SK-N-MC (cell line): Measurements from ENCODE around the gene KRT71.

Experiments
- DNase-seq: peaks from one replicate; pipeline ENCODE4 v3.0.0-alpha.2; 2011; ENCODE audit warnings: low read depth, low spot score
- H3K27ac ChIP-seq: fragments of 200-600 bp; sonication (generic); 2 replicates; pipeline ENCODE4 v1.5.1; 2016; ENCODE audit warnings: mixed run types
- H3K36me3 ChIP-seq: fragments of 200-600 bp; sonication (generic); 2 replicates; pipeline ENCODE4 v1.6.1; 2017; ENCODE audit warnings: antibody characterized with exemption, low read length, mixed read lengths; ENCODE audit not compliant: insufficient read depth
- H3K4me3 ChIP-seq: fragments of 200-600 bp; sonication (generic); 2 replicates; pipeline ENCODE4 v1.5.1; 2016
- H3K9ac ChIP-seq: fragments of 200-600 bp; sonication (generic); 2 replicates; pipeline ENCODE4 v1.8.0; 2017; ENCODE audit warnings: mixed run types, mixed read lengths; ENCODE audit not compliant: insufficient read length
- H3K9me3 ChIP-seq: fragments of 200-600 bp; sonication (generic); 2 replicates; pipeline ENCODE4 v1.6.1; 2017; ENCODE audit warnings: low read depth, mild to moderate bottlenecking, antibody characterized with exemption, low read length, moderate library complexity, mixed read lengths
- EZH2 ChIP-seq: fragments of 200-600 bp; sonication (generic); IDR thresholded peaks from one replicate; pipeline ENCODE4 v1.6.1; 2017; ENCODE audit warnings: antibody characterized with exemption
- FOXP2 ChIP-seq: optimal IDR thresholded peaks from 2 replicates; pipeline ENCODE3; 2011; ENCODE audit warnings: mild to moderate bottlenecking, moderate library complexity; ENCODE audit not compliant: insufficient read depth; ENCODE audit errors: extremely low read length, control extremely low read depth
- POLR2AphosphoS5 ChIP-seq: IDR thresholded peaks from 2 replicates; pipeline ENCODE4 v1.6.1; 2012; ENCODE audit warnings: mild to moderate bottlenecking, low read depth, low read length, borderline replicate concordance

KRT71 gene

GRCh38 chr12:52530905-52531304 lies 22.0 kb downstream of the KRT71 start:
- no peak overlapping the region for H3K4me3 ChIP-seq
- no peak overlapping the region for H3K27ac ChIP-seq
- TF ChIP-seq EZH2 (no peak), FOXP2 (no peak), POLR2AphosphoS5 (no peak)
- H3K9me3 ChIP-seq: no peaks in the 10 kb centered on the region
- no peaks in the 10 kb centered on the region for H3K36me3 ChIP-seq
- DNase-seq: no peak
- H3K9ac ChIP-seq: no peak overlapping the region

GRCh38 chr12:52530366-52530765 lies 22.6 kb downstream of the KRT71 start:
- Histone ChIP-seq H3K36me3 (no peaks in the 10 kb centered on the region), H3K9ac (no peak overlapping the region), H3K9me3 (no peaks in the 10 kb centered on the region), H3K4me3 (no peak overlapping the region), H3K27ac (no peak overlapping the region)
- no peak for DNase-seq
- TF ChIP-seq FOXP2 (no peak), EZH2 (no peak), POLR2AphosphoS5 (no peak)

- DNase-seq: no peak
- H3K36me3 ChIP-seq: no peaks in the 10 kb centered on the region
- no peak overlapping the region for H3K4me3 ChIP-seq
- H3K27ac ChIP-seq: no peak overlapping the region
- TF ChIP-seq POLR2AphosphoS5: no peak
- H3K9ac ChIP-seq: no peak overlapping the region
- H3K9me3 ChIP-seq: no peaks in the 10 kb centered on the region
These were observed 23.1 kb downstream of the KRT71 start for GRCh38 chr12:52529846-52530245.

GRCh38 chr12:52529417-52529816 lies 23.5 kb downstream of the KRT71 start:
- TF ChIP-seq EZH2 (no peak), FOXP2 (no peak), POLR2AphosphoS5 (no peak)
- Histone ChIP-seq H3K9me3 (no peaks in the 10 kb centered on the region), H3K27ac (no peak overlapping the region)

GRCh38 chr12:52528641-52529143 lies 24.3 kb downstream of the KRT71 start:
- Histone ChIP-seq H3K36me3 (no peaks in the 10 kb centered on the region), H3K9ac (no peak overlapping the region), H3K9me3 (no peaks in the 10 kb centered on the region), H3K27ac (no peak overlapping the region), H3K4me3 (no peak overlapping the region)
- no peak for DNase-seq
- TF ChIP-seq POLR2AphosphoS5 (no peak), EZH2 (no peak), FOXP2 (no peak)

More at GRCh38 chr12:52529417-52529816, 23.5 kb downstream of the KRT71 start:
- no peaks in the 10 kb centered on the region for H3K36me3 ChIP-seq
- DNase-seq: no peak
- H3K4me3 ChIP-seq: no peak overlapping the region
- H3K9ac ChIP-seq: no peak overlapping the region

GRCh38 chr12:52527121-52527800 lies 25.7 kb downstream of the KRT71 start:
- Histone ChIP-seq H3K4me3 (no peak overlapping the region), H3K9ac (no peak overlapping the region), H3K36me3 (no peaks in the 10 kb centered on the region), H3K27ac (no peak overlapping the region), H3K9me3 (no peaks in the 10 kb centered on the region)
- TF ChIP-seq POLR2AphosphoS5 (no peak), FOXP2 (no peak), EZH2 (no peak)
- DNase-seq: no peak

- Histone ChIP-seq H3K9ac (no peak overlapping the region), H3K9me3 (no peaks in the 10 kb centered on the region), H3K36me3 (no peaks in the 10 kb centered on the region), H3K4me3 (no peak overlapping the region), H3K27ac (no peak overlapping the region)
- TF ChIP-seq POLR2AphosphoS5: no peak
- no peak for TF ChIP-seq FOXP2
- no peak for TF ChIP-seq EZH2
- no peak for DNase-seq
These were observed 26.4 kb downstream of the KRT71 start for GRCh38 chr12:52526511-52526951.

GRCh38 chr12:52525661-52526499 lies 27.1 kb downstream of the KRT71 start:
- no peak for DNase-seq
- no peak overlapping the region for H3K27ac ChIP-seq
- TF ChIP-seq EZH2: no peak
- H3K4me3 ChIP-seq: no peak overlapping the region
- no peaks in the 10 kb centered on the region for H3K36me3 ChIP-seq
- no peak overlapping the region for H3K9ac ChIP-seq
- no peaks in the 10 kb centered on the region for H3K9me3 ChIP-seq

- H3K27ac ChIP-seq: no peak overlapping the region
- TF ChIP-seq POLR2AphosphoS5 (no peak), FOXP2 (no peak), EZH2 (no peak)
- H3K36me3 ChIP-seq: no peaks in the 10 kb centered on the region
These were observed 27.9 kb downstream of the KRT71 start for GRCh38 chr12:52524898-52525591.

More at GRCh38 chr12:52524898-52525591, 27.9 kb downstream of the KRT71 start:
- no peak overlapping the region for H3K9ac ChIP-seq
- no peak overlapping the region for H3K4me3 ChIP-seq
- no peak for DNase-seq
- no peaks in the 10 kb centered on the region for H3K9me3 ChIP-seq
